Endothelial cell of umbilical vein (primary cell): ENCODE data around the gene DRAP1.

Source experiments
- CTCF ChIP-seq, 2 donors: IDR thresholded peaks; 1 replicate in 1 of 2; 2 replicates in 1 of 2; pipeline ENCODE4 v1.5.1; 2011; ENCODE audit warnings: low read length in 2 of 2, mild to moderate bottlenecking in 2 of 2, moderate library complexity in 2 of 2, control low read depth in 1 of 2, inconsistent platforms in 1 of 2, low read depth in 1 of 2; ENCODE audit not compliant: insufficient read depth in 1 of 2; ENCODE audit errors: extremely low read depth in 1 of 2
- EZH2 ChIP-seq: IDR thresholded peaks from 2 replicates; pipeline ENCODE4 v1.6.1; 2012; ENCODE audit warnings: borderline replicate concordance, low read depth, mild to moderate bottlenecking, moderate library complexity, low read length, inconsistent platforms; ENCODE audit not compliant: severe bottlenecking
- GATA2 ChIP-seq: IDR thresholded peaks from 2 replicates; pipeline ENCODE4 v1.7.0; 2011; ENCODE audit warnings: low read depth, mild to moderate bottlenecking, moderate library complexity, mixed read lengths, low read length; ENCODE audit not compliant: insufficient read length, insufficient read depth
- JUN ChIP-seq: IDR thresholded peaks from 2 replicates; pipeline ENCODE4 v1.6.1; 2011; ENCODE audit warnings: borderline replicate concordance, low read depth; ENCODE audit not compliant: insufficient read length, insufficient read depth
- MAX ChIP-seq: IDR thresholded peaks from 2 replicates; pipeline ENCODE4 v1.6.1; 2011; ENCODE audit not compliant: insufficient read depth, insufficient read length
- POLR2A ChIP-seq: IDR thresholded peaks from 2 replicates; pipeline ENCODE4 v1.6.1; 2012; ENCODE audit warnings: low read depth, mild to moderate bottlenecking, control low read depth, low read length
- POLR2AphosphoS5 ChIP-seq: IDR thresholded peaks from 2 replicates; pipeline ENCODE4 v1.6.1; 2012; ENCODE audit warnings: low read depth, mild to moderate bottlenecking, control low read depth, low read length, moderate library complexity; ENCODE audit not compliant: insufficient read depth

GRCh38 chr11:65890324-65891218 lies 28.7 kb upstream of the DRAP1 start, which contains the start of gene CCDC85B:
- TF ChIP-seq POLR2A = peak; percentile 96
- TF ChIP-seq MAX = peak; percentile 15
- peak in 1 of 2 donors; percentile 11 for TF ChIP-seq CTCF (IDR thresholded peaks at IDR 0.05; ENCODE audit: extremely low read depth in 1 of 2, insufficient read depth in 1 of 2, low read depth in 1 of 2, low read length in 2 of 2)
- no peak for TF ChIP-seq EZH2
- TF ChIP-seq GATA2 = no peak
- no peak for TF ChIP-seq JUN
- TF ChIP-seq POLR2AphosphoS5 = peak; percentile 99
